HCT116 (cell line): ENCODE measurements around the gene SH3BP1. TPM values are rescaled to one million over a fixed set of nuclear protein-coding genes. Genes with fewer than 3 reads are reported as not detected.

Experiments used
- ATAC-seq: fragments of 200-7000 bp; cut with Tn5 transposase; 2 replicates; pipeline ENCODE4 v1.9.1; 2020; ENCODE audit warnings: mild to moderate bottlenecking, moderate library complexity
- BruUV-seq: library from RNA; stranded (reverse); fragments of 400-500 nt; replicated peaks from 2 replicates; lab custom pipeline; 2021; lab: Mats Ljungman, UMichigan
- CTCF ChIA-PET: fragments of 300-600 bp; sonication (Branson Sonifier 250); formaldehyde crosslinking; loops from one replicate; lab custom pipeline; 2021; ENCODE audit warnings: antibody characterized with exemption; lab: Charles Lee
- POLR2A ChIA-PET: fragments of 300-600, 350-600 bp; sonication (Branson Sonifier 250); formaldehyde crosslinking; loops from one replicate; lab custom pipeline; 2021; ENCODE audit warnings: antibody characterized with exemption; lab: Charles Lee
- RAD21 ChIA-PET, 2 experiments: fragments of 300-600 bp; sonication (Branson Sonifier 250); formaldehyde crosslinking; loops; one replicate each; lab custom pipeline; 2023; ENCODE audit warnings: low total read pairs in 2 of 2; ENCODE audit not compliant: uncharacterized antibody in 2 of 2, unreplicated experiment in 2 of 2, low non-redundant PET in 1 of 2; lab: Charles Lee
- DNase-seq: peaks from one replicate; pipeline ENCODE4 v3.0.0-alpha.2; 2010; ENCODE audit warnings: low read depth, low spot score
- H2AFZ ChIP-seq: fragments of 200-600 bp; shearing (Covaris generic), sonication (generic); 2 replicates; pipeline ENCODE4 v1.6.1; 2017; ENCODE audit warnings: low read depth, mixed run types, mixed read lengths, antibody characterized with exemption, low read length; ENCODE audit not compliant: poor library complexity, severe bottlenecking
- H3K27ac ChIP-seq: 2 replicates; pipeline ENCODE4 v1.5.1; 2012; ENCODE audit warnings: low read depth, low read length
- H3K27me3 ChIP-seq: fragments of 200-600 bp; sonication (generic); 2 replicates; pipeline ENCODE4 v1.6.1; 2016; ENCODE audit warnings: mixed run types, low read length, mixed read lengths; ENCODE audit not compliant: insufficient read depth
- H3K36me3 ChIP-seq, 2 experiments: fragments of 200-500 bp in 1 of 2; fragments of 200-600 bp in 1 of 2; sonication (Bioruptor generic) in 1 of 2; sonication (generic) in 1 of 2; 2 replicates each; pipeline versions ENCODE4 v1.5.1 to v1.6.1; 2014 to 2016; ENCODE audit warnings: low read length in 2 of 2, inconsistent platforms in 1 of 2, mixed read lengths in 1 of 2, mixed run types in 1 of 2; ENCODE audit not compliant: insufficient read depth in 2 of 2, control insufficient read depth in 1 of 2
- H3K4me1 ChIP-seq, 2 experiments: fragments of 200-600 bp in 1 of 2; sonication (generic) in 1 of 2; 2 replicates each; pipeline versions ENCODE4 v1.5.1 to v1.6.1; 2012 to 2017; ENCODE audit warnings: low read length in 2 of 2, inconsistent platforms in 1 of 2, mild to moderate bottlenecking in 1 of 2, mixed read lengths in 1 of 2, mixed run types in 1 of 2, moderate library complexity in 1 of 2; ENCODE audit not compliant: insufficient read depth in 2 of 2, control insufficient read depth in 1 of 2
- H3K4me2 ChIP-seq: fragments of 200-600 bp; sonication (generic); 2 replicates; pipeline ENCODE4 v1.6.1; 2017; ENCODE audit warnings: mixed run types, low read length, mixed read lengths
- H3K4me3 ChIP-seq, 2 experiments: fragments of 200-600 bp in 1 of 2; sonication (generic) in 1 of 2; replicated peaks in 1 of 2; 2 replicates each; pipeline ENCODE4 v1.5.1; 2011 to 2016; ENCODE audit warnings: low read length in 2 of 2, control low read depth in 1 of 2, low read depth in 1 of 2, mild to moderate bottlenecking in 1 of 2, mixed read lengths in 1 of 2, mixed run types in 1 of 2
- H3K79me2 ChIP-seq: fragments of 200-600 bp; sonication (generic); 2 replicates; pipeline ENCODE4 v1.6.1; 2017; ENCODE audit warnings: mild to moderate bottlenecking, mixed run types, low read length, moderate library complexity, mixed read lengths; ENCODE audit not compliant: insufficient read depth
- H3K9ac ChIP-seq: fragments of 200-600 bp; sonication (generic); 2 replicates; pipeline ENCODE4 v1.6.1; 2016; ENCODE audit warnings: low read length, mixed read lengths
- H3K9me2 ChIP-seq: fragments of 200-600 bp; sonication (generic), shearing (Covaris generic); 2 replicates; pipeline ENCODE4 v1.6.1; 2017; ENCODE audit warnings: mixed run types, mild to moderate bottlenecking, moderate library complexity; ENCODE audit not compliant: insufficient read depth
- H3K9me3 ChIP-seq, 2 experiments: fragments of 200-500 bp in 1 of 2; fragments of 200-600 bp in 1 of 2; sonication (Bioruptor generic) in 1 of 2; sonication (generic) in 1 of 2; 2 replicates each; pipeline ENCODE4 v1.6.1; 2014 to 2017; ENCODE audit warnings: low read length in 2 of 2, mixed read lengths in 2 of 2, inconsistent platforms in 1 of 2, low read depth in 1 of 2, mild to moderate bottlenecking in 1 of 2, mixed run types in 1 of 2, moderate library complexity in 1 of 2; ENCODE audit not compliant: control insufficient read depth in 1 of 2, insufficient read depth in 1 of 2
- H4K20me1 ChIP-seq: fragments of 200-600 bp; sonication (generic), shearing (Covaris generic); 2 replicates; pipeline ENCODE4 v1.6.1; 2017; ENCODE audit warnings: mixed run types, mild to moderate bottlenecking, moderate library complexity; ENCODE audit not compliant: insufficient read depth
- CBX3 ChIP-seq: IDR thresholded peaks from 2 replicates; pipeline ENCODE4 v1.6.1; 2012; ENCODE audit warnings: low read depth
- CEBPB ChIP-seq: IDR thresholded peaks from 2 replicates; pipeline ENCODE4 v1.6.1; 2012; ENCODE audit warnings: low read depth
- EGR1 ChIP-seq: IDR thresholded peaks from 2 replicates; pipeline ENCODE4 v1.6.1; 2012; ENCODE audit warnings: low read depth
- ELF1 ChIP-seq: IDR thresholded peaks from 2 replicates; pipeline ENCODE4 v1.6.1; 2012; ENCODE audit warnings: low read depth, borderline replicate concordance
- EZH2 ChIP-seq: fragments of 200-600 bp; sonication (generic); IDR thresholded peaks from 2 replicates; pipeline ENCODE4 v1.6.1; 2017; ENCODE audit warnings: antibody characterized with exemption, mixed run types
- FOSL1 ChIP-seq: IDR thresholded peaks from 2 replicates; pipeline ENCODE4 v1.6.1; 2012; ENCODE audit warnings: low read depth
- JUND ChIP-seq: IDR thresholded peaks from 2 replicates; pipeline ENCODE4 v1.6.1; 2012
- RAD21 ChIP-seq: IDR thresholded peaks from 2 replicates; pipeline ENCODE4 v1.6.1; 2012; ENCODE audit warnings: low read depth, mild to moderate bottlenecking
- SIN3A ChIP-seq: IDR thresholded peaks from 2 replicates; pipeline ENCODE4 v1.6.1; 2012; ENCODE audit warnings: low read depth
- SP1 ChIP-seq: IDR thresholded peaks from 2 replicates; pipeline ENCODE4 v1.6.1; 2012; ENCODE audit warnings: low read depth
- SRF ChIP-seq: IDR thresholded peaks from 2 replicates; pipeline ENCODE4 v1.6.1; 2012; ENCODE audit warnings: low read depth
- TCF7L2 ChIP-seq: IDR thresholded peaks from 2 replicates; pipeline ENCODE4 v1.7.0; 2011; ENCODE audit warnings: borderline replicate concordance, inconsistent platforms; ENCODE audit not compliant: insufficient read depth, insufficient read length; ENCODE audit errors: extremely low read depth
- YY1 ChIP-seq: IDR thresholded peaks from 2 replicates; pipeline ENCODE4 v1.6.1; 2011; ENCODE audit warnings: low read length, low read depth, moderate library complexity, mild to moderate bottlenecking; ENCODE audit not compliant: insufficient replicate concordance; ENCODE audit errors: extremely low read depth
- ZFX ChIP-seq: fragments of 450-650 bp; IDR thresholded peaks from 2 replicates; pipeline ENCODE4 v1.6.1; 2017
- ZNF274 ChIP-seq: fragments of 200-500 bp; sonication (Bioruptor generic); IDR thresholded peaks from 2 replicates; pipeline ENCODE4 v1.6.1; 2014; ENCODE audit warnings: mild to moderate bottlenecking, low read depth, low read length, inconsistent platforms
- intact Hi-C: fragments of 100-400 bp; cut with micrococcal nuclease; formaldehyde crosslinking; loops from 2 replicates; pipeline ENCODE4 v1.10.0; 2022
- total RNA-seq: library from RNA; stranded (reverse); gene quantifications from one replicate; pipeline ENCODE4 v1.2.1, GENCODE V29; 2021; ENCODE audit not compliant: unreplicated experiment
- TF ChIP-seq, protein P1 (sequence below): IDR thresholded peaks from 2 replicates; pipeline ENCODE4 v1.6.1; 2011; ENCODE audit warnings: mild to moderate bottlenecking, low read length, moderate library complexity; ENCODE audit not compliant: insufficient replicate concordance; ENCODE audit errors: extremely low read depth
- TF ChIP-seq, protein P2 (sequence below), 3 experiments: fragments of 200-600 bp in 1 of 3; sonication (generic) in 1 of 3; IDR thresholded peaks in 2 of 3; conservative IDR thresholded peaks in 1 of 3; 2 replicates each; pipeline ENCODE4 v1.5.1; 2012 to 2017; ENCODE audit warnings: low read depth in 2 of 3, low read length in 2 of 3, antibody characterized with exemption in 1 of 3, borderline replicate concordance in 1 of 3, control low read depth in 1 of 3, mild to moderate bottlenecking in 1 of 3, mixed read lengths in 1 of 3, mixed run types in 1 of 3, moderate library complexity in 1 of 3; ENCODE audit not compliant: insufficient read depth in 1 of 3
- TF ChIP-seq, protein P3 (sequence below): IDR thresholded peaks from 2 replicates; pipeline ENCODE4 v1.6.1; 2012
- TF ChIP-seq, protein P4 (sequence below): IDR thresholded peaks from 2 replicates; pipeline ENCODE4 v1.6.1; 2012; ENCODE audit warnings: low read depth

The SH3BP1 gene
- total RNA-seq, 1 experiment from 2014 or later: 48.4 TPM

DNA sequence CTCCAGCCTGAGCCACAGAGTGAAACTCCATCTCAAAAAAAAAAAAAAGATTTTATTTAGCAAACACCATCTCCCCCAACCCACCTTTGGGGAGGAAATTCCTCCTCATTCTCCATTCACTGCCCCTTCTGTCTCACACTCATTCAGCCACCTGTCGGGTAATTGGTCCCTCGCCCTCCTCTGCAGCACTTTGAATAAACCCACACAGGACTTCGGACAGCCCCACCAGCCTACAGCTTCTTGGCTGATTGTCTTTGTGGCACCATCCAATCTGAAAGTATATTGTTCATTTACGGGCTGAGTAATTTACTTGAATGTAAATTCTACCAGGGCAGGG lies 38.3 kb upstream of the SH3BP1 start:
- ChIA-PET POLR2A (interaction anchor here (2.7 kb wide), 1 partner anchor 9 kb away, joined by 16 read pairs; no protein-coding TSS in a partner anchor), CTCF (interaction anchor here (1.3 to 2.4 kb wide), 2 partner anchors 9 to 40 kb away, joined by 3 to 14 read pairs; no protein-coding TSS in a partner anchor)
- H2AFZ ChIP-seq: no peak overlapping the region
- no peaks in the 10 kb centered on the region for H3K36me3 ChIP-seq
- no peaks in the 10 kb centered on the region for H3K9me3 ChIP-seq
- intact Hi-C loops: no loop called here
- DNase-seq: no peak
- H4K20me1 ChIP-seq: no peaks in the 10 kb centered on the region
- no peaks in the 10 kb centered on the region for H3K9me2 ChIP-seq
- no peak overlapping the region; the same call in 1 of the 2 replicates for H3K27ac ChIP-seq
- peak overlapping the region; percentile 15 for H3K4me2 ChIP-seq
- BruUV-seq: no TSS peak
- H3K9ac ChIP-seq: no peak overlapping the region
- TF ChIP-seq ELF1 (no peak), RAD21 (no peak), CEBPB (no peak), SIN3A (no peak), SRF (no peak), YY1 (no peak), FOSL1 (no peak), EGR1 (no peak), SP1 (no peak), TCF7L2 (no peak), EZH2 (no peak), ZNF274 (no peak), CBX3 (no peak), ZFX (no peak), JUND (no peak)
- TF ChIP-seq, protein P1, sequence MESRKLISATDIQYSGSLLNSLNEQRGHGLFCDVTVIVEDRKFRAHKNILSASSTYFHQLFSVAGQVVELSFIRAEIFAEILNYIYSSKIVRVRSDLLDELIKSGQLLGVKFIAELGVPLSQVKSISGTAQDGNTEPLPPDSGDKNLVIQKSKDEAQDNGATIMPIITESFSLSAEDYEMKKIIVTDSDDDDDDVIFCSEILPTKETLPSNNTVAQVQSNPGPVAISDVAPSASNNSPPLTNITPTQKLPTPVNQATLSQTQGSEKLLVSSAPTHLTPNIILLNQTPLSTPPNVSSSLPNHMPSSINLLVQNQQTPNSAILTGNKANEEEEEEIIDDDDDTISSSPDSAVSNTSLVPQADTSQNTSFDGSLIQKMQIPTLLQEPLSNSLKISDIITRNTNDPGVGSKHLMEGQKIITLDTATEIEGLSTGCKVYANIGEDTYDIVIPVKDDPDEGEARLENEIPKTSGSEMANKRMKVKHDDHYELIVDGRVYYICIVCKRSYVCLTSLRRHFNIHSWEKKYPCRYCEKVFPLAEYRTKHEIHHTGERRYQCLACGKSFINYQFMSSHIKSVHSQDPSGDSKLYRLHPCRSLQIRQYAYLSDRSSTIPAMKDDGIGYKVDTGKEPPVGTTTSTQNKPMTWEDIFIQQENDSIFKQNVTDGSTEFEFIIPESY: no peak
- TF ChIP-seq, protein P2, sequence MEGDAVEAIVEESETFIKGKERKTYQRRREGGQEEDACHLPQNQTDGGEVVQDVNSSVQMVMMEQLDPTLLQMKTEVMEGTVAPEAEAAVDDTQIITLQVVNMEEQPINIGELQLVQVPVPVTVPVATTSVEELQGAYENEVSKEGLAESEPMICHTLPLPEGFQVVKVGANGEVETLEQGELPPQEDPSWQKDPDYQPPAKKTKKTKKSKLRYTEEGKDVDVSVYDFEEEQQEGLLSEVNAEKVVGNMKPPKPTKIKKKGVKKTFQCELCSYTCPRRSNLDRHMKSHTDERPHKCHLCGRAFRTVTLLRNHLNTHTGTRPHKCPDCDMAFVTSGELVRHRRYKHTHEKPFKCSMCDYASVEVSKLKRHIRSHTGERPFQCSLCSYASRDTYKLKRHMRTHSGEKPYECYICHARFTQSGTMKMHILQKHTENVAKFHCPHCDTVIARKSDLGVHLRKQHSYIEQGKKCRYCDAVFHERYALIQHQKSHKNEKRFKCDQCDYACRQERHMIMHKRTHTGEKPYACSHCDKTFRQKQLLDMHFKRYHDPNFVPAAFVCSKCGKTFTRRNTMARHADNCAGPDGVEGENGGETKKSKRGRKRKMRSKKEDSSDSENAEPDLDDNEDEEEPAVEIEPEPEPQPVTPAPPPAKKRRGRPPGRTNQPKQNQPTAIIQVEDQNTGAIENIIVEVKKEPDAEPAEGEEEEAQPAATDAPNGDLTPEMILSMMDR (IDR thresholded peaks at IDR 0.05 in 2 of 3, conservative IDR thresholded peaks at IDR 0.05 in 1 of 3; ENCODE audit: borderline replicate concordance in 1 of 3, insufficient read depth in 1 of 3, low read depth in 2 of 3, low read length in 2 of 3): no peak
- TF ChIP-seq, protein P3, sequence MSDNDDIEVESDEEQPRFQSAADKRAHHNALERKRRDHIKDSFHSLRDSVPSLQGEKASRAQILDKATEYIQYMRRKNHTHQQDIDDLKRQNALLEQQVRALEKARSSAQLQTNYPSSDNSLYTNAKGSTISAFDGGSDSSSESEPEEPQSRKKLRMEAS: no peak
- TF ChIP-seq, protein P4, sequence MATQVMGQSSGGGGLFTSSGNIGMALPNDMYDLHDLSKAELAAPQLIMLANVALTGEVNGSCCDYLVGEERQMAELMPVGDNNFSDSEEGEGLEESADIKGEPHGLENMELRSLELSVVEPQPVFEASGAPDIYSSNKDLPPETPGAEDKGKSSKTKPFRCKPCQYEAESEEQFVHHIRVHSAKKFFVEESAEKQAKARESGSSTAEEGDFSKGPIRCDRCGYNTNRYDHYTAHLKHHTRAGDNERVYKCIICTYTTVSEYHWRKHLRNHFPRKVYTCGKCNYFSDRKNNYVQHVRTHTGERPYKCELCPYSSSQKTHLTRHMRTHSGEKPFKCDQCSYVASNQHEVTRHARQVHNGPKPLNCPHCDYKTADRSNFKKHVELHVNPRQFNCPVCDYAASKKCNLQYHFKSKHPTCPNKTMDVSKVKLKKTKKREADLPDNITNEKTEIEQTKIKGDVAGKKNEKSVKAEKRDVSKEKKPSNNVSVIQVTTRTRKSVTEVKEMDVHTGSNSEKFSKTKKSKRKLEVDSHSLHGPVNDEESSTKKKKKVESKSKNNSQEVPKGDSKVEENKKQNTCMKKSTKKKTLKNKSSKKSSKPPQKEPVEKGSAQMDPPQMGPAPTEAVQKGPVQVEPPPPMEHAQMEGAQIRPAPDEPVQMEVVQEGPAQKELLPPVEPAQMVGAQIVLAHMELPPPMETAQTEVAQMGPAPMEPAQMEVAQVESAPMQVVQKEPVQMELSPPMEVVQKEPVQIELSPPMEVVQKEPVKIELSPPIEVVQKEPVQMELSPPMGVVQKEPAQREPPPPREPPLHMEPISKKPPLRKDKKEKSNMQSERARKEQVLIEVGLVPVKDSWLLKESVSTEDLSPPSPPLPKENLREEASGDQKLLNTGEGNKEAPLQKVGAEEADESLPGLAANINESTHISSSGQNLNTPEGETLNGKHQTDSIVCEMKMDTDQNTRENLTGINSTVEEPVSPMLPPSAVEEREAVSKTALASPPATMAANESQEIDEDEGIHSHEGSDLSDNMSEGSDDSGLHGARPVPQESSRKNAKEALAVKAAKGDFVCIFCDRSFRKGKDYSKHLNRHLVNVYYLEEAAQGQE: no peak
- TF ChIP-seq, all 23 proteins: peak for 0
- Histone ChIP-seq H3K4me3 (no peak overlapping the region), H3K4me1 (peaks cover 37 to 48% of the 10 kb centered on the region in 2 experiments), H3K27me3 (no peaks in the 10 kb centered on the region), H3K79me2 (no peaks in the 10 kb centered on the region)
- no peak for ATAC-seq
- RAD21 ChIA-PET: no interaction called here
